ENCODE measurements around the gene COP1. TPM values are rescaled to one million over a fixed set of nuclear protein-coding genes. Genes with fewer than 3 reads are reported as not detected.

The COP1 gene
- polyA plus RNA-seq, 1 donor (not counting 4 experiments of a cell fraction or from before 2014, with no cell fraction given): 38.9 TPM

DNA sequence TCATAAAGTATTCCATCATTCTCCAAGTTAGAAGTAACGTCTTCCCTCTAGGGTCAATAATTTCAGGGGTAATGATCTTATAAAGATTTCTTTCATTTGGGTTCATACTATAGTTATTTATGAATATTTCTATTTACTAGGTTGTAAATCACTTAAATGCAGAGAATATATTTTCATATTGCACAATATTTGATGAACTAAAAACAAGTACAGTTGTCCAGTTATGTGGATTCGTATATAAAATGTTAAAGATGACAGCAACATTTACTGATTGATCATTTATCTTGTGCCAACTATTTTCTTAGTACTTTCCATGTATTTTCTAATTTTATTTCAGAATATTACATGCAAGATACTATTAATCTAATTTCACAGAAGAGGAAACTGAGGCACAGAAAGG lies 243.3 kb downstream of the COP1 start:
- TF ChIP-seq, protein P1, sequence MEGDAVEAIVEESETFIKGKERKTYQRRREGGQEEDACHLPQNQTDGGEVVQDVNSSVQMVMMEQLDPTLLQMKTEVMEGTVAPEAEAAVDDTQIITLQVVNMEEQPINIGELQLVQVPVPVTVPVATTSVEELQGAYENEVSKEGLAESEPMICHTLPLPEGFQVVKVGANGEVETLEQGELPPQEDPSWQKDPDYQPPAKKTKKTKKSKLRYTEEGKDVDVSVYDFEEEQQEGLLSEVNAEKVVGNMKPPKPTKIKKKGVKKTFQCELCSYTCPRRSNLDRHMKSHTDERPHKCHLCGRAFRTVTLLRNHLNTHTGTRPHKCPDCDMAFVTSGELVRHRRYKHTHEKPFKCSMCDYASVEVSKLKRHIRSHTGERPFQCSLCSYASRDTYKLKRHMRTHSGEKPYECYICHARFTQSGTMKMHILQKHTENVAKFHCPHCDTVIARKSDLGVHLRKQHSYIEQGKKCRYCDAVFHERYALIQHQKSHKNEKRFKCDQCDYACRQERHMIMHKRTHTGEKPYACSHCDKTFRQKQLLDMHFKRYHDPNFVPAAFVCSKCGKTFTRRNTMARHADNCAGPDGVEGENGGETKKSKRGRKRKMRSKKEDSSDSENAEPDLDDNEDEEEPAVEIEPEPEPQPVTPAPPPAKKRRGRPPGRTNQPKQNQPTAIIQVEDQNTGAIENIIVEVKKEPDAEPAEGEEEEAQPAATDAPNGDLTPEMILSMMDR (optimal IDR thresholded peaks at IDR 0.05 in 1 of 3, IDR thresholded peaks at IDR 0.05 in 1 of 3, conservative IDR thresholded peaks at IDR 0.05 in 1 of 3; ENCODE audit: extremely low read depth in 1 of 3, insufficient read depth in 2 of 3, low read length in 3 of 3): no peak
- TF ChIP-seq EZH2 (IDR thresholded peaks at IDR 0.05; ENCODE audit: low read length): no peak
- Histone ChIP-seq H3K36me3 (ENCODE audit: control insufficient read depth in 2 of 2, extremely low read depth in 1 of 2, insufficient read depth in 2 of 2, low read length in 2 of 2) (peaks cover 0 to 2% of the 10 kb centered on the region in 2 experiments), H3K27me3 (ENCODE audit: control insufficient read depth, extremely low read depth, insufficient read depth, low read length) (no peaks in the 10 kb centered on the region), H3K27ac (ENCODE audit: control insufficient read depth, insufficient read depth, low read length) (no peak overlapping the region), H3K4me1 (ENCODE audit: control insufficient read depth, extremely low read depth, insufficient read depth, low read length) (no peaks in the 10 kb centered on the region), H3K9me3 (ENCODE audit: control insufficient read depth, low read depth, low read length) (no peaks in the 10 kb centered on the region), H3K4me3 (ENCODE audit: control insufficient read depth in 2 of 3, extremely low read depth in 1 of 3, insufficient read depth in 2 of 3, low read depth in 1 of 3, low read length in 3 of 3) (no peak overlapping the region), H3K9me1 (ENCODE audit: control insufficient read depth, extremely low read depth, insufficient read depth, low read length) (no peaks in the 10 kb centered on the region), H3K4me2 (ENCODE audit: control insufficient read depth, extremely low read depth, insufficient read depth, low read depth, low read length) (no peak overlapping the region), H4K20me1 (ENCODE audit: control insufficient read depth, extremely low read depth, insufficient read depth, low read length) (no peaks in the 10 kb centered on the region), H3K79me2 (ENCODE audit: control insufficient read depth, insufficient read depth, low read length) (no peaks in the 10 kb centered on the region), H3K9ac (ENCODE audit: control insufficient read depth, extremely low read depth, insufficient read depth, low read length) (no peak overlapping the region), H2AFZ (ENCODE audit: control insufficient read depth, low read length) (no peak overlapping the region)
- dilution Hi-C loops (cut with MboI; ENCODE audit: extremely low pct_ligation_motif_present, low sequenced_read_pairs): no loop called here
- FAIRE-seq (no peak), DNase-seq (ENCODE audit: low read depth, low spot score) (no peak)

DNA sequence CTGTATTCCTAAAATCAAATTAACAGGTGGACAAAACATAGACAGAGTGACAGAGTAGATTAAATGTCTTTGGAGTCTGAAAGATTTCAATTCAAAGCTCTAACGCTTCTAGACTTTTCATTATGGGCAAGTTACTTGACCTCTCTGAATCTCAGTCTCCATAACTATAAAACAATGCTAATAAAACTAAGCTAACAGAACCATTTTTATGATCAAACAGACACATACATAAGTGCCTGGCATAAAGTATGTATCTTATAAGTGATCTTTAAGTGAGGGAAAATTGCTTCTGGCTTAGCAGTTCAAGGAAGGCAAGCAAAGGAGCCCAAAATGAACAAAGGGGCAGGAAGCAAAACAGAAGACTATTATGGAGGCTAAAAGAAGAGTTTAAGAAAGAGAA lies 246.9 kb downstream of the COP1 start:
- Histone ChIP-seq H3K79me2 (ENCODE audit: control insufficient read depth, insufficient read depth, low read length) (no peaks in the 10 kb centered on the region), H4K20me1 (ENCODE audit: control insufficient read depth, extremely low read depth, insufficient read depth, low read length) (no peaks in the 10 kb centered on the region), H3K36me3 (ENCODE audit: control insufficient read depth in 2 of 2, extremely low read depth in 1 of 2, insufficient read depth in 2 of 2, low read length in 2 of 2) (peaks cover 0 to 2% of the 10 kb centered on the region in 2 experiments), H3K9me1 (ENCODE audit: control insufficient read depth, extremely low read depth, insufficient read depth, low read length) (no peaks in the 10 kb centered on the region), H3K4me1 (ENCODE audit: control insufficient read depth, extremely low read depth, insufficient read depth, low read length) (no peaks in the 10 kb centered on the region), H2AFZ (ENCODE audit: control insufficient read depth, low read length) (no peak overlapping the region), H3K4me3 (ENCODE audit: control insufficient read depth in 2 of 3, extremely low read depth in 1 of 3, insufficient read depth in 2 of 3, low read depth in 1 of 3, low read length in 3 of 3) (no peak overlapping the region), H3K9me3 (ENCODE audit: control insufficient read depth, low read depth, low read length) (no peaks in the 10 kb centered on the region), H3K4me2 (ENCODE audit: control insufficient read depth, extremely low read depth, insufficient read depth, low read depth, low read length) (no peak overlapping the region), H3K27ac (ENCODE audit: control insufficient read depth, insufficient read depth, low read length) (no peak overlapping the region), H3K9ac (ENCODE audit: control insufficient read depth, extremely low read depth, insufficient read depth, low read length) (no peak overlapping the region), H3K27me3 (ENCODE audit: control insufficient read depth, extremely low read depth, insufficient read depth, low read length) (no peaks in the 10 kb centered on the region)
- DNase-seq (ENCODE audit: low read depth, low spot score) (no peak), FAIRE-seq (no peak)
- dilution Hi-C loops (cut with MboI; ENCODE audit: extremely low pct_ligation_motif_present, low sequenced_read_pairs): no loop called here
- TF ChIP-seq, protein P1 (optimal IDR thresholded peaks at IDR 0.05 in 1 of 3, IDR thresholded peaks at IDR 0.05 in 1 of 3, conservative IDR thresholded peaks at IDR 0.05 in 1 of 3; ENCODE audit: extremely low read depth in 1 of 3, insufficient read depth in 2 of 3, low read length in 3 of 3): no peak
- no peak for TF ChIP-seq EZH2 (IDR thresholded peaks at IDR 0.05; ENCODE audit: low read length)
